HepG2 (cell line): ENCODE results near the gene TM9SF3.

Experiments
- BRCA1 ChIP-seq: sonication (generic); formaldehyde crosslinking; IDR thresholded peaks from 2 replicates; pipeline ENCODE4 v1.4.0; 2020; ENCODE audit warnings: missing genetic modification reagents
- HNRNPL ChIP-seq: fragments of 200-400 bp; formaldehyde crosslinking; IDR thresholded peaks from 2 replicates; pipeline ENCODE4 v1.6.1; 2017; ENCODE audit warnings: mild to moderate bottlenecking, low read depth, low read length
- HOXA7 ChIP-seq: sonication (generic); formaldehyde crosslinking; IDR thresholded peaks from 2 replicates; pipeline ENCODE4 v1.8.1; 2022; ENCODE audit warnings: mild to moderate bottlenecking, missing genetic modification reagents, moderate library complexity
- ZFP37 ChIP-seq: sonication (generic); formaldehyde crosslinking; IDR thresholded peaks from 2 replicates; pipeline ENCODE4 v1.4.0; 2020; ENCODE audit warnings: missing genetic modification reagents, borderline replicate concordance
- ZNF235 ChIP-seq: sonication (generic); formaldehyde crosslinking; IDR thresholded peaks from 2 replicates; pipeline ENCODE4 v1.8.1; 2023; ENCODE audit warnings: mild to moderate bottlenecking, missing genetic modification reagents, borderline replicate concordance
- ZNF674 ChIP-seq: sonication (generic); formaldehyde crosslinking; IDR thresholded peaks from 2 replicates; pipeline ENCODE4 v1.5.0; 2020; ENCODE audit warnings: low read depth, mild to moderate bottlenecking, missing genetic modification reagents

DNA sequence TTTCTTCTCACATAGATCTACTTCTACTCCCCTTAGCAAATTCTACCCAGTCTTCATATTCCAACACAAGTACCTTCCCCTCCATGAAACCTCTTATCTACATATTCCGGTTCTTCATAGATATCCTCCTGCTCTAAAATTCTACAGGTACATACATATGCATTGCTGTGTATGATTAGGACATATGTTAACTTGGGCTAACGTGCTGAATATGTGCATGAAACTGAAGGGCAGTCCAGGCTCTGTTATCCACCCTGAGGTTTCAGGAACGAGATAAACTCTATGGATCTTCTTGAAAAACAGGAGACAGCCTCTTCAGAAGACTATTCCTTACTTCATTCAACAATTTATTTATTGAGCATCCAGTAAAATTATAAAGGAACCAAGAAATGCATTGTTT, 31.5 kb downstream of the TM9SF3 start:
- no peak for TF ChIP-seq HNRNPL
- no peak for TF ChIP-seq ZFP37 (CRISPR knock-in tag)
- no peak for TF ChIP-seq BRCA1 (CRISPR knock-in tag)
- TF ChIP-seq ZNF674 (CRISPR knock-in tag), result no peak
- TF ChIP-seq HOXA7 (CRISPR knock-in tag), result no peak
- no peak for TF ChIP-seq ZNF235
